NCI-H128 (cell line): ENCODE data around the gene TP53I3.
"Not testable (repeated sequence)": the region's sequence is repeated elsewhere in the genome, so short reads cannot be mapped to it uniquely, and the experiment has no call there.

Experiments
- DNase-seq: peaks from one replicate; lab custom pipeline; 2025; ENCODE audit not compliant: unreplicated experiment; lab: John Stamatoyannopoulos, UW

The TP53I3 gene

GRCh38 chr2:24055750-24056149 is 28.9 kb downstream of the TP53I3 start:
- no peak for DNase-seq

- DNase-seq = no peak
Measured at GRCh38 chr2:24054366-24055010, 30.1 kb downstream of the TP53I3 start.

GRCh38 chr2:24052951-24053350 is 31.7 kb downstream of the TP53I3 start:
- no peak for DNase-seq

- no peak for DNase-seq
Measured at GRCh38 chr2:24051833-24052232, 32.8 kb downstream of the TP53I3 start.

- no peak for DNase-seq
Measured at GRCh38 chr2:24050041-24050979, 34.3 kb downstream of the TP53I3 start.

GRCh38 chr2:24049485-24050021 is 35.1 kb downstream of the TP53I3 start, which contains the start of gene FKBP1B:
Gene FKBP1B, plus strand, starts transcription at chr2:24049741. Its CDS starts 109 bp downstream, at chr2:24049850.
- peak; percentile 28 for DNase-seq

- DNase-seq = no peak
Measured at GRCh38 chr2:24048769-24049484, 35.7 kb downstream of the TP53I3 start.

- DNase-seq = no peak
Measured at GRCh38 chr2:24047703-24048033, 37.0 kb downstream of the TP53I3 start.

GRCh38 chr2:24046930-24047702 is 37.5 kb downstream of the TP53I3 start, which contains the start of gene WDCP:
Gene WDCP, minus strand, starts transcription at chr2:24047391. Its CDS starts 7,897 bp downstream, at chr2:24039494.
- peak; percentile 93 for DNase-seq

GRCh38 chr2:24046599-24046929 is 38.1 kb downstream of the TP53I3 start:
- DNase-seq = no peak

GRCh38 chr2:24045511-24046508 is 38.8 kb downstream of the TP53I3 start:
- no peak for DNase-seq

GRCh38 chr2:24043133-24043532 is 41.5 kb downstream of the TP53I3 start:
- DNase-seq = not testable (repeated sequence)

GRCh38 chr2:24040511-24040910 is 44.1 kb downstream of the TP53I3 start:
- no peak for DNase-seq

GRCh38 chr2:24038786-24039499 is 45.7 kb downstream of the TP53I3 start:
- DNase-seq = no peak
